ENCODE results near the gene YTHDF1. TPM values are rescaled to one million over a fixed set of nuclear protein-coding genes. Genes with fewer than 3 reads are reported as not detected.

The YTHDF1 gene
- total and polyA plus RNA-seq, 2 of the 4 experiments (the other 2 are of a cell fraction): 10.9 to 22.6 TPM

DNA sequence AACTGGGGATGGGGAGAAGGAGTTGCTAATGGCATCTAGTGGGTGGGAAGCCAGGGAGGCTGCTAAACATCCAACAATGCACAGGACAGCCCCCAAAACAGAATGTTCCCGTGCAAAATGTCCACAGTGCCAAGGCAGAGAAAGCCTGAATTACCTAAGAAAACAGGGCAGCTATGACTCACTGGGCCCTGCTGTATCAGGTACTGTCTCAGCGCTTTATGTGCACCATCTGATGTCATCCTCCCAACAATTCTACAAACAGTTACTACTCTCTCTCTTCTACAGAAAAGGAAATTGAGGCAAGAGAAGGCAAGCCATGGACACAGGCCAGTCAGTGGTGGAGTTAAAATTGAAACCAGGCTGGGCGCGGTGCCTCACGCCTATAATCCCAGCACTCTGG is 3.1 kb downstream of the YTHDF1 start:
- H3K9me1 ChIP-seq (ENCODE audit: insufficient read depth, low read length): peaks cover 6% of the 10 kb centered on the region; the same call in 1 of the 2 replicates
- H3K79me1 ChIP-seq (ENCODE audit: low read depth in 1 of 2, low read length in 2 of 2): peaks cover 33 to 68% of the 10 kb centered on the region in 2 experiments
- H4K8ac ChIP-seq (ENCODE audit: low read depth in 2 of 2, low read length in 2 of 2): no peak overlapping the region
- H2AFZ ChIP-seq (replicated peaks; ENCODE audit: low read length, poor library complexity): no peak overlapping the region
- no peak overlapping the region for H2BK20ac ChIP-seq (ENCODE audit: low read depth, low read length)
- H2BK5ac ChIP-seq (ENCODE audit: low read depth, low read length, poor library complexity, severe bottlenecking): no peak overlapping the region
- H3K4me3 ChIP-seq (ENCODE audit: insufficient read depth, low read depth, low read length): no peak overlapping the region
- no peak for ATAC-seq (ENCODE audit: low read depth)
- H2BK120ac ChIP-seq (ENCODE audit: low read depth, low read length): no peak overlapping the region
- H2AK9ac ChIP-seq (replicated peaks; ENCODE audit: low read depth, low read length, poor library complexity): no peak overlapping the region
- in situ Hi-C loops (cut with MboI; ENCODE audit: low sequenced_read_pairs) (no loop called here), intact Hi-C loops (cut with micrococcal nuclease) (no loop called here), dilution Hi-C loops (cut with HindIII; ENCODE audit: low sequenced_read_pairs, unreplicated experiment) (no loop called here)
- POLR2A ChIA-PET (ENCODE audit: unreplicated experiment): no interaction called here
- H3K14ac ChIP-seq (replicated peaks; ENCODE audit: low read depth, low read length): no peak overlapping the region
- H2AK5ac ChIP-seq (ENCODE audit: low read depth, low read length): no peak overlapping the region
- H4K91ac ChIP-seq (ENCODE audit: insufficient read depth, low read depth, low read length): no peak overlapping the region
- no peaks in the 10 kb centered on the region for H3K9me3 ChIP-seq (ENCODE audit: control insufficient read depth, insufficient read depth, low read length)
- no peak for DNase-seq
- peaks cover 6% of the 10 kb centered on the region for H3K4me1 ChIP-seq (ENCODE audit: control insufficient read depth, insufficient read depth, low read length)
- no peak overlapping the region for H3K27ac ChIP-seq (ENCODE audit: insufficient read depth, low read length)
- H4K5ac ChIP-seq (ENCODE audit: low read depth, low read length): no peak overlapping the region
- no CpG with 5 or more reads among the region's 5 CpGs for WGBS, 2 experiments (ENCODE audit: extremely low coverage in 2 of 2, insufficient read length in 1 of 2)
- no peaks in the 10 kb centered on the region for H3K27me3 ChIP-seq (ENCODE audit: control insufficient read depth, insufficient read depth, low read length)
- CTCF ChIA-PET: interaction anchor here (0.6 kb wide), 1 partner anchor 11 kb away, joined by 3 read pairs; no protein-coding TSS in a partner anchor
- no peak overlapping the region for H3K18ac ChIP-seq (ENCODE audit: low read depth, low read length)
- H3K9ac ChIP-seq (ENCODE audit: low read depth, low read length): no peak overlapping the region
- no TSS peak for BruUV-seq (replicated peaks)
- H3K56ac ChIP-seq (ENCODE audit: extremely low read depth, insufficient read depth, low read length): no peak overlapping the region
- peaks cover 72% of the 10 kb centered on the region for H4K20me1 ChIP-seq (ENCODE audit: insufficient read depth, low read length)
- peaks cover 39% of the 10 kb centered on the region for H3K36me3 ChIP-seq (ENCODE audit: control insufficient read depth, insufficient read depth, low read length)
- no peak overlapping the region for H3K4ac ChIP-seq (ENCODE audit: low read depth, low read length)
- H3K4me2 ChIP-seq (ENCODE audit: low read depth, low read length): no peak overlapping the region
- H3K23ac ChIP-seq (ENCODE audit: low read depth, low read length): no peak overlapping the region
- TF ChIP-seq FOS (IDR thresholded peaks at IDR 0.05; ENCODE audit: low read depth, low read length) (no peak), SMC3 (IDR thresholded peaks at IDR 0.05; ENCODE audit: low read depth, low read length) (no peak), CHD1 (IDR thresholded peaks at IDR 0.05; ENCODE audit: low read depth, low read length) (no peak), MAFK (IDR thresholded peaks at IDR 0.05; ENCODE audit: low read depth, low read length) (no peak), BHLHE40 (IDR thresholded peaks at IDR 0.05; ENCODE audit: low read depth, low read length) (no peak), POLR2A (IDR thresholded peaks at IDR 0.05; ENCODE audit: low read depth, low read length) (no peak), MAZ (IDR thresholded peaks at IDR 0.05; ENCODE audit: borderline replicate concordance, low read depth, low read length) (no peak), NFE2L2 (IDR thresholded peaks at IDR 0.05; ENCODE audit: low read depth, low read length) (no peak), RFX5 (IDR thresholded peaks at IDR 0.05; ENCODE audit: low read depth, low read length) (no peak), MXI1 (IDR thresholded peaks at IDR 0.05; ENCODE audit: borderline replicate concordance, low read depth, low read length) (no peak), CEBPB (IDR thresholded peaks at IDR 0.05; ENCODE audit: low read depth, low read length) (no peak), RCOR1 (IDR thresholded peaks at IDR 0.05; ENCODE audit: insufficient replicate concordance, low read length) (no peak), RAD21 (IDR thresholded peaks at IDR 0.05; ENCODE audit: low read length) (no peak)
- TF ChIP-seq, protein P1, sequence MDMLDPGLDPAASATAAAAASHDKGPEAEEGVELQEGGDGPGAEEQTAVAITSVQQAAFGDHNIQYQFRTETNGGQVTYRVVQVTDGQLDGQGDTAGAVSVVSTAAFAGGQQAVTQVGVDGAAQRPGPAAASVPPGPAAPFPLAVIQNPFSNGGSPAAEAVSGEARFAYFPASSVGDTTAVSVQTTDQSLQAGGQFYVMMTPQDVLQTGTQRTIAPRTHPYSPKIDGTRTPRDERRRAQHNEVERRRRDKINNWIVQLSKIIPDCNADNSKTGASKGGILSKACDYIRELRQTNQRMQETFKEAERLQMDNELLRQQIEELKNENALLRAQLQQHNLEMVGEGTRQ (IDR thresholded peaks at IDR 0.05; ENCODE audit: low read depth, low read length): no peak
- TF ChIP-seq, protein P2, sequence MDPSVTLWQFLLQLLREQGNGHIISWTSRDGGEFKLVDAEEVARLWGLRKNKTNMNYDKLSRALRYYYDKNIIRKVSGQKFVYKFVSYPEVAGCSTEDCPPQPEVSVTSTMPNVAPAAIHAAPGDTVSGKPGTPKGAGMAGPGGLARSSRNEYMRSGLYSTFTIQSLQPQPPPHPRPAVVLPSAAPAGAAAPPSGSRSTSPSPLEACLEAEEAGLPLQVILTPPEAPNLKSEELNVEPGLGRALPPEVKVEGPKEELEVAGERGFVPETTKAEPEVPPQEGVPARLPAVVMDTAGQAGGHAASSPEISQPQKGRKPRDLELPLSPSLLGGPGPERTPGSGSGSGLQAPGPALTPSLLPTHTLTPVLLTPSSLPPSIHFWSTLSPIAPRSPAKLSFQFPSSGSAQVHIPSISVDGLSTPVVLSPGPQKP (IDR thresholded peaks at IDR 0.05; ENCODE audit: borderline replicate concordance, low read depth, low read length): no peak
- TF ChIP-seq, protein P3, sequence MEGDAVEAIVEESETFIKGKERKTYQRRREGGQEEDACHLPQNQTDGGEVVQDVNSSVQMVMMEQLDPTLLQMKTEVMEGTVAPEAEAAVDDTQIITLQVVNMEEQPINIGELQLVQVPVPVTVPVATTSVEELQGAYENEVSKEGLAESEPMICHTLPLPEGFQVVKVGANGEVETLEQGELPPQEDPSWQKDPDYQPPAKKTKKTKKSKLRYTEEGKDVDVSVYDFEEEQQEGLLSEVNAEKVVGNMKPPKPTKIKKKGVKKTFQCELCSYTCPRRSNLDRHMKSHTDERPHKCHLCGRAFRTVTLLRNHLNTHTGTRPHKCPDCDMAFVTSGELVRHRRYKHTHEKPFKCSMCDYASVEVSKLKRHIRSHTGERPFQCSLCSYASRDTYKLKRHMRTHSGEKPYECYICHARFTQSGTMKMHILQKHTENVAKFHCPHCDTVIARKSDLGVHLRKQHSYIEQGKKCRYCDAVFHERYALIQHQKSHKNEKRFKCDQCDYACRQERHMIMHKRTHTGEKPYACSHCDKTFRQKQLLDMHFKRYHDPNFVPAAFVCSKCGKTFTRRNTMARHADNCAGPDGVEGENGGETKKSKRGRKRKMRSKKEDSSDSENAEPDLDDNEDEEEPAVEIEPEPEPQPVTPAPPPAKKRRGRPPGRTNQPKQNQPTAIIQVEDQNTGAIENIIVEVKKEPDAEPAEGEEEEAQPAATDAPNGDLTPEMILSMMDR (conservative IDR thresholded peaks at IDR 0.05; ENCODE audit: low read depth, low read length): no peak
- no peak overlapping the region for H2BK15ac ChIP-seq (ENCODE audit: low read depth, low read length)
